Activated effector memory CD4-positive, alpha-beta T cell treated with anti-CD3 and anti-CD28 coated beads, Interleukin-2, amount 50 U/mL, for 16 hours (primary cell): ENCODE results near the gene LMO1.

ENCODE experiments used
- DNase-seq: peaks from one replicate; pipeline ENCODE4 v3.0.0-alpha.2; 2020

LMO1 gene

DNA sequence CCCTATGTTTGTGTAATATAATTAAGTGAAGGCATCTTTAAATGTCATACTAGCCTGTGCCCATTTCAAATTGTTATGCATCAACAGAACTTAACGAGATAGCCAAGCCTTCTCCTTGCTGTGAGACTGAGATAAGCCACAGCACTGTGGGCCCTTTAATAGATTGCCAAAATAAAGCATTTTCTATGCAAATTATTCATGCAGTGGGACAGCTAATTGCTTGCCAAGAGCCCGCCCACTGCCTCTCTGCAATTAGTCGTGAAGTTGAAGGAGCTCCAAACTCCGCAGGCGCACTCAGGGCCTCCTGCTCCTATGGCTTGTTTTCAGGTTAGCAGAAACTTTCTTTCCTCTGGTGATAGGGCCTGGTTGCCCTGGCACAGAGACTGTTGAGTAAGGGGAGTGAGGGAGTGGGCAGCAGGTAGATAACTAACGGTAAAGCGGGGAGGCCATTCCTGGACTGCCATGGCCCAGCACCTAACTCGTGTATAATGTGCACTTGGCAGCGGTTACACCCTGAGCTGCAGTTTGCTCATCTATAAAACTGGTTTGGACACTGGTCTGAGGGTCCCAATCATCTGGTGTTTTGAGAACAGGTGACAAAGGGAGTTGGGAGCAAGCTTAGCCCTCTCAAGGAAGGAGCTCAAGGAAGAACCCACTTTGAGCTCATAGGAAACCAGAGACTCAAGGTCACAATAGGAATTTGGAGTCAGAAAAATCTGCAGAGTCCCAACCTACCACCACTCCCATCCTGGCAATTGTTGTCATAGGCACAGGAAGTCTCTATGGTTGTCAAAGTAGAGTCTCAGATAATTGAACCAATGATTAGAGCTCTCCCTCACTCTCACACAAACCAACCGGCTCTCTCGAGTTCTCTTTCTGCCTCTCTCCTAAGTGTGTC, 60.9 kb downstream of the LMO1 start:
- DNase-seq: no peak

DNA sequence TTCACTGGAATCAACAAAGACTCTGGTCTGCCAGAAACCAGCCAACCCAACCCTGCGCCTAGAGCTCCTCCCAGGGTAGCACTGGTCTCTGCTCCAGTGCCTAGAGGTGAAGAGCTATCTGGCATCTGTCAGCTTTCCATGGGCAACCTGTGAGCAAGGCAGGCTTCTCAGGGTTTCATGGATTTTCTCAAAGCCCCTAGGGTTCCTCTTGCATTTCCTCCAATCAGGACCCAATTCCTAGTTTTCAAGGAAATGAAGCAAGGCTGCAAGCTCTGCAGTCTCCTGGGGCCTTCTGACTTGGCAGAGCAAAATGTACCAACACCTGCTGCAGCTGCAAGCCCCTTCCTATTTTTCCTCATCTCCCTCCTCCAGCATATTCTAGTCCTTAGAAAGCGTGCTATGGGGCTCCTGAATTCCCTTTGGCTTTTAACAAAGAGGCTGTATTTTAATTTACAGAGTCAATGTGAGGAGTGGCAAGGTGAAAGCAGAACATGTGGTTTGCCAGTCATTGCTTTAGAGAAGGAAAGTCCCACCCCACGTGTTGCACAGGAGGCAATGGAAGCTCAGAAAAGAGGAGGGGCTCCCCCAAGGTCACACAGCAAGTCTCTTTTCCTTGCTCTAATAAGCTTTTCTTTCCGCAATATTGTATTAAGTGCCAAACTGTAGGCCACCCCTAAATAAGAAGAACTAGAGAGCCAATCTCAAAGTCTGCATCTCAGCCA, 61.9 kb downstream of the LMO1 start:
- no peak for DNase-seq

- DNase-seq: no peak
Observed at GRCh38 chr11:8199676-8200075, 64.0 kb downstream of the LMO1 start.

GRCh38 chr11:8196749-8197148, 66.9 kb downstream of the LMO1 start:
- DNase-seq: no peak

DNA sequence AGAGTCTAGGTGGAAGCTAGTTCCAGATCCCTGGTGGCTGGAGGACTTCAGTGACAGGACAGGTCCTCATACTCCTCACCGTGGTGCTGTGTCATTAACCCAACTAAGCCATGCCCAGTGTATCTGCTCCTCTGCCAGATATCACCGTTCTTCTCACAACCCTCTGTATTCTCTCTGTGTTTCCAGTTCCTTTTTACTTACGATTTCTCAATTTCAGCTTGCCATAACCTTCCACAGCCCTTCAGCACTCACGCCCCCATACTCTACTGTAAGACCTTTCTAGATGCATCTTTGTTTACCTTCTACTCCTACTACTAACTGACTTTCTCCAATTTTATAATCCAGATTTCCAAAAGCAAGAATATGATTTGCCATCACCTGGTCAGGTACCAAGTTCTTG, 68.7 kb downstream of the LMO1 start:
- DNase-seq: no peak

DNA sequence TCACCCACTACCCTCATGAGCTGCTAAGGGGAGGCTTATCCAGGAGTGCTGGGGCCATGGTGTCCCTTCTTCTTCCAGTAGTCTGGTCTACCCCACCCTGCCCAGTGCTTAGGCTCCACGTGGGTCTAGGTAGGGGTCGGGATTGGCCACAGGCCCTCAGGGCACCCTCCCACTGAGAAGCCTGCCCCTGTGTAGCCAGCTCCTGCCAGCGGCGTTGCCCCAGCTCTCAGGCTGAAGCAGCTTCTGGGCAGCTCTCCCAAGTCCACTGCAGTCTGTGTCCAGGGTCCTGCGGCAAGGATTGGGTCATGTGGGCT, 70.8 kb downstream of the LMO1 start:
- no peak for DNase-seq

DNA sequence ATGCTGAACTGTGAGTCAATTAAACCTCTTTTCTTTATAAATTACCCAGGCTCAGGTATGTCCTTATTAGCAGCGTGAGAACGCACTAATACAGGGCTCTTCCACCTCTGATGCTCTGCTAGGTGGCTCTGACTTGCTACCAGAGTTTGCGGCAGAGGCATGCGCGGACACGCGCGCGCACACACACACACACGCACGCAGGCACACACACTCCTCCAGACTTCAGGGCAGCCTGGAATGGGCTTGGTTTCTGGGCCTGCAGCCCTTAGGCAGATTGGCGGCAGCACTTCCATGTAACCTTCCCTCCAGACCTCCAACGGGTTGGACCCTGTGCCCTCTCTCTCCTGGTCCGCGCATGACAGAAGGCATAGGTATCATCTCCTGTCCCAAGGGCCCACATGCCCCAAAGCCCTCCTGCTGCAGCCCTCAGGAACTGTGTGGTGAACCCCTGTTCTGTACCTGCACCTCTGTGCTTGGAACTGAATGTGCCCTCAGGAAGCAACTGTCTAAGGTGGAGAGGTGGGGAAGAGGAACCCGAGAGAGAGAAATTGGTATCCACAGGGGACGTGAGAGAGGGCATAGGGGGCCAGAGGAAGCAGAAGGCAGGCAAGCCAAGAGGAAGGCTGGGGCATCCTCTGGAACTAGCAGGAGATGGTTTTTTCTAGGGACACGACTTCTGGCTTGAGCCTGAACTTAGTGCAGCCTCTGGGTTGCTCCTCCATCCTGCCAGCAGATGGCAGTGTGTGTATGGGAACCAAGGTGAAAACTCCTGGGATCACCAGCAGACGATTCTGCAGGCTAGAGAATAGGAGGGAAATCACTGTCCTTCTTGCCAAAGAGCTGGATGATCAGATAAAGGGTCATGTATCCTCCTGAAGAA, 71.4 kb downstream of the LMO1 start:
- peak; percentile 78 for DNase-seq

DNA sequence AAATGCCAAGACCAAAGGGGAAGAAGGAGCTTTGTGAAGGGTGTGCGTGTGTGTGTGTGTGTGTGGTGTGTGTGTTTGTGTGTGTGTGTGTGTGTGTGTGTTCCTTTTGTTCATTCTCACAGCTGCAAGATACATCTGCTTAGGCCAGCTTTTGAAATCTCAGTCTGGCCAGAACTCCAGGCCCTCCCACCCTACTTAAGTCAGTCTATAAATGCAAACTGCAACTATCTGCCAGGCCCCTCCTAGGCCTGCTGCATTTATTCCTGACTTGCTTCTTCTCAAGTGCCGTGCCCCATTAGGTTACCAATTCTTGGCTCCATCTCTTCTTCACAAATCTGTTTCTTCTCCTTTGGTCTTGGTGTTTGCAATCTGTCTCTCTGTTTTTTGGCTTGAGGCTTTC, 73.2 kb downstream of the LMO1 start:
- no peak for DNase-seq

- no peak for DNase-seq
Observed at GRCh38 chr11:8186429-8186828, 77.2 kb downstream of the LMO1 start.

- no peak for DNase-seq
Observed at GRCh38 chr11:8183111-8183510, 80.6 kb downstream of the LMO1 start.

- DNase-seq: no peak
Observed at GRCh38 chr11:8180469-8180868, 83.2 kb downstream of the LMO1 start.

GRCh38 chr11:8178297-8178696, 85.4 kb downstream of the LMO1 start:
- DNase-seq: no peak

- DNase-seq: no peak
Observed at GRCh38 chr11:8177136-8177535, 86.5 kb downstream of the LMO1 start.
